Panc1 (cell line): ENCODE measurements around the gene VAMP2.

ENCODE experiments used
- CTCF ChIP-seq: fragments of 450-650 bp; IDR thresholded peaks from 2 replicates; pipeline ENCODE4 v1.5.1; 2017; ENCODE audit warnings: mild to moderate bottlenecking
- POLR2AphosphoS5 ChIP-seq: IDR thresholded peaks from 2 replicates; pipeline ENCODE4 v1.6.1; 2012; ENCODE audit warnings: mild to moderate bottlenecking, low read depth, low read length, moderate library complexity

- TF ChIP-seq CTCF (no peak), POLR2AphosphoS5 (no peak)
Measured at GRCh38 chr17:8189041-8189710, 26.4 kb upstream of the VAMP2 start.
